Stimulated activated CD4-positive, alpha-beta T cell treated with anti-CD3 and anti-CD28 coated beads, Interleukin-4, amount 100 ng/mL, for 24 hours (primary cell): ENCODE results near the gene REXO1.
"Not testable (repeated sequence)": the region's sequence is repeated elsewhere in the genome, so short reads cannot be mapped to it uniquely, and the experiment has no call there.

Source experiments
- DNase-seq: peaks from one replicate; pipeline ENCODE4 v3.0.0-alpha.2; 2020

REXO1 gene

GRCh38 chr19:1848399-1849131, at the start of gene REXO1:
Gene REXO1 (minus strand): TSS chr19:1848483. CDS start chr19:1848358, 125 bp downstream.
- DNase-seq: peak; percentile 99

DNA sequence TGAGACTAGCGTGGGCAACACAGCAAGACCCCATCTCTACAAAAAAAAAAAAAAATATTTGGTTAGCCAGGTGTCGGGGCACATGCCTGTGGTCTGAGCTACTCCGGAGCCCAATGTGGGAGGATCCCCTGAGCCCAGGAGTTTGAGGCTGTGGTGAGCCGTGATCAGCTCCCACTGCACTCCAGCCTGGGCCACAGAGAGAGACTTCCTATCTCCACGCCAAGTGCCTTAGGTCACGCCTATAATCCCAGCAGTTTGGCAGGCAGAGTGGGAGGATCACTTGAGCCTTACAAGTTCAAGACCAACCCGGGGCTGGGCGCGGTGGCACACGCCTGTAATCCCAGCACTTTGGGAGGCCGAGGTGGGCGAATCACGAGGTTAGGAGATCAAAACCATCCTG, 48.2 kb upstream of the REXO1 start:
- no peak for DNase-seq

GRCh38 chr19:1893791-1894190, 45.5 kb upstream of the REXO1 start:
- DNase-seq: no peak

DNA sequence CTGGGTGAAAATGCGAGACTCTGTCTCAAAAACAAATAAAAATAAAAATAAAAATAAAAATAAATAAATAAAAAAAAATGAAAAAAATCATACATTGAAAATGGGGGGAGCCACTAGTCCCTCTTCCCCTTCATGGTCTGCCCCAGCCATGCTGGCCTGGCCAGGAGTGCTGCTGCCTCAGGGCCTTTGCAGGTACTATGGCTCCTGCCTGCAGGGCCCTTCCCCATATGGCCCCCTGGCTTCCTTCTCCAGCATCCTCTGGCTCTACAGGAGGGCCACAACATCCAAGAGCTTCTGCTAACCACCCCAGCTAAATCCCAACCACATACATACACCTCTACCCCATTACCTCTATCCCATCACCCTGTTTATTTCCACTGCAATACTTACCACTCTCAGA, 41.6 kb upstream of the REXO1 start:
- no peak for DNase-seq

GRCh38 chr19:1888385-1888784, 40.1 kb upstream of the REXO1 start:
- no peak for DNase-seq

DNA sequence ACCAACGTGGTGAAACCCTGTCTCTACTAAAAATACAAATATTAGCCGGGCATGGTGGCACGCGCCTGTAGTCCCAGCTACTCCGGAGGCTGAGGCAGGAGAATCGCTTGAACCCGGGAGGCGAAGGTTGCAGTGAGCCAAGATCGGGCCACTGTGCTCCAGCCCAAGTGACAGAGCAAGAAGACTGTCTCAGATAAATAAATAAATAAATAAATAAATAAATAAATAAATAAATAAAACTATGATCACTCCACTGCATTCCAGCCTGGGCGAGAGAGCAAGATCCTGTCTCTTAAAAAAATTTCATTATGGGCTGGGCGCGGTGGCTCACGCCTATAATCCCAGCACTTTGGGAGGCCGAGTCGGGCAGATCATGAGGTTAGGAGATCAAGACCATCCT, 38.1 kb upstream of the REXO1 start:
- not testable (repeated sequence) for DNase-seq

DNA sequence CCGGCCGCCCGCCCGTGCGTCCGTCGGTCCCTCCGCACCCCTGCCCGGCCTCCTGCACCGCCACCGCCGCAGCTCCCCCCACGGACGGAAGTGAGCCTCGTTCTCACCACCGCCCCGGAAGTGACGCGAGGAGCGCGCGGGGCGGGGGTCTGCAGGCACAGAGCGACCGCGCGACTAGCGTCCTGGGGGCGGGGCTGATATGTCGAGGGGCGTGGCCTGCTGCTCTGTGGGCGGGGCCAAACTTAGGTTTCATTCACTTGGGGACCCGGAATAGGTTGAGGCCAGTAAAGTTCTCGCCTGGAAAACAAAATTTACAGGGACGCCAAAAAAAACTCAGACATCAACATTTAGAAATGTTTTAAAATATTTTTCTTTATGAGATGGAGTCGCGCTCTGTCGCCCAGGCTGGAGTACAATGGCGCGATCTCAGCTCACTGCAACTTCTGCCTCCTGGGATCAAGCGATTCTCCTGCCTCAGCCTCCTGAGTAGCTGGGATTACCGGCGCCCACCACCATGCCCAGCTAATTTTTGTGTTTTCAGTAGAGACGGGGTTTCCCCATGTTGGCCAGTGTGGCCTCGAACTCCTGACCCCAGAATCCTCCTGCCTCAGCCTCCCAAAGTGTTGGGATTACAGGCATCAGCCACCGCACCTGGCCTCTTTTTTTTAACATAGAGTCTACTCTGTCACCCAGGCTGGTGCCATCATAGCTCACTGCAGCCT, 37.3 kb upstream of the REXO1 start, which contains the start of gene ABHD17A:
Gene ABHD17A (minus strand): TSS at position 99 of the 722 bp plus-strand sequence. CDS start 3,930 bp downstream, outside the sequence.
- peak; percentile 95 for DNase-seq

GRCh38 chr19:1884719-1885334, 36.5 kb upstream of the REXO1 start:
- no peak for DNase-seq

GRCh38 chr19:1884291-1884718, 36.0 kb upstream of the REXO1 start:
- no peak for DNase-seq

GRCh38 chr19:1883784-1884183, 35.5 kb upstream of the REXO1 start:
- no peak for DNase-seq

DNA sequence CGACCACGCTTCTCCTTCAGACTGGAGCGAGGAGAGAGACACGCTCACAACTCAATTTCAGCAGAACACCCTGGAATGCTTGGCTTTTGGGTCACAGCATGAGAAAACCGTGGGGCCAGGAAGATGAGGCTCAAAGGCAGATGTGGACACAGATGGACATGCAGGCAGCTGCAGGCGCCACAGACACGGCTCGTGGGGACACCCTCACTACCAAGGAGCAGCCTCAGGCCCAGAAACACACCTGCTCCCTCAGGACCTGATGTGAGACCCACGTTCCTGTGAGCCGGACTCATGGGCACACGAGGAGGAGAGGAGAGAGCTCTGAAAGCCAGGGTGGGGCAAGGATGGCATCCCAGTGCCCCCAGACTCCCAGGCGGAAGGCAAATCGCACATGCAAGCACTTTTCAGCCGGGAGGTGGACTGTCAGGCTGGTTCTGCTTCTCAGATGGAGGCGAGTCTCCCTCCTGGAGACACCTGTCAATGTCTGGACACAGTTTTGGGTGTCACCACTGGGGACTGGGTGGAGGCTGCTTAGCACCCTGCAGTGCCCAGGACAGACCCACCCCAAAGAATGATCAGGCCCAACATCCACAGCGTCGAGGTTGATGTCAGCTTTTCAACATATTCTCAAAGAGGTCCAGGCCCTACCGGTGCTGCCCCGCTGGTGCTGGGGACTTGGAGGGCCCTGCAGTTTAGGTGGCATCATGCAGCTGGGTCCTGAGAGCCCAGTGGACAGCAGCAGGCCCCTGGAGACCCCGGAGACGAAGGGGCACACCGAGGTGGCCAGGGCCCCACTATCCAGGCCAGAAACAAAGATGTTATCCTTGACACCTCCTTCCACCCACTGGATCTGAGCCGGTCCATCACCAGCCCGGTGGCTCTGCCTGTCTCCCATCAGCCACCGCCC, 34.8 kb upstream of the REXO1 start:
- no peak for DNase-seq

GRCh38 chr19:1882089-1882785, 34.0 kb upstream of the REXO1 start:
- peak; percentile 72 for DNase-seq

GRCh38 chr19:1881393-1882088, 33.3 kb upstream of the REXO1 start:
- not testable (repeated sequence) for DNase-seq

GRCh38 chr19:1880611-1881392, 32.5 kb upstream of the REXO1 start:
- DNase-seq: no peak

GRCh38 chr19:1879982-1880381, 31.7 kb upstream of the REXO1 start:
- DNase-seq: not testable (repeated sequence)

DNA sequence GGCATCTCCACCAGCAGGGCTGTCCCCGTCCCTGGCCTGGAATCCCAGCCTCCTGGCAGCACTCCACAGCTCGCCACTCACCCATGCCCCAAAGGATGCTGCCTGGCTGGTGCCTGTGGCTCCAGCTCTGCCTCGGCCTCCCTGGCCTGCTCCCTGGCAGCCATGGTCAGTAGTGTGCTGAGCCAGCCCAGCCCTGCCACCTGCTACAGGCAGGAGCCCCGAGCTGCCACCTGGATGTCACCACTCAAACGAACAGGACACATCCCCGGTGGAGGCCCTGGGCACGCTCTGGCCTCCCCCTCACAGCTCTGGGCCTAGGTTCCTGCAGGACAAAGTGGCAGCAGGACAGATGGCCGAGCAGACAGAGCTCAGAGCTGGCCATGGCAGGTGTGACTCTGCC, 30.3 kb upstream of the REXO1 start:
- DNase-seq: not testable (repeated sequence)

GRCh38 chr19:1877280-1877660, 29.0 kb upstream of the REXO1 start:
- DNase-seq: not testable (repeated sequence)

- DNase-seq: not testable (repeated sequence)
These were observed 28.4 kb upstream of the REXO1 start for GRCh38 chr19:1876496-1877279.

DNA sequence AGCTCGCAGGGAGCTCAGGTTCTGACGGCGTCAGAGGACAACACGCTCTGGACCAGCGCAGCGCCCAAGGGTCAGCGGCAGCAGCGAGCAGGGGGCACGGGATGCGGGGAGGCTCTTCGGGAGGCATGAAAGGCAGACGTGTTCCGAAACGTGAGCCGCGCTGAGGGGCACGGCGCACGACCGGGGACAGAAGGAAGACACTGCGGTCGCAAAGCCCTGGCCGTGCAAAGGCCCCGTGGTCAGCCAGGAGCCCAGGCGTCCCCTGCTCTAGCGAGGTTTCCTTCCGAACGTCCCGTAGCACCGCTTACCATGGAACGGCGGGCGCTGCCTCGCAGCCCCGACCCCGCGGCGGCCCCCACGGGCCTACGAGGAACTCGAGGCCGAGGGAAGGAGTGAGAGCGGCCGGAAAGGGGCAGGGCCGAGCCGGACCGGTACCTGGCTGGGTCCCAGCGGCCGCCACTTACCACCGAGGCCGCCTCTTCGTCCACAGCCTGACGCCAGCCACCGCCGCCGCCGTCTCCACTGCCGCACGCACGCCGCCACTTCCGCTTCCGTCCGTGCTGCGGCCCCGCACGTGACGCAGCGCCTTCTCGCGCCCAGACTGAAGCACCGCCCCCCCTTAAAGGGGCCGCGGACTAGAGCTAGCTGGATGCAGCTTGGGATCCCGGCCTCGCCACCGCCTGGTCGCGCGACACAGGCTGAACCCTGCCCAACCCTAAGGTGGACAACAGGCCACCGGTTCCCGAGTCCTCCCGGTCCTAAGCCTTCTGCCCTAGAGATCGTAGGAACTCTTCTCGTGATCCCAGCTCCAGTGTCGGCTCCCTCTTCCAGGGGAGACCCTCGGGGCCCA, 27.6 kb upstream of the REXO1 start:
- peak; percentile 88 for DNase-seq
